Endothelial cell of umbilical vein (primary cell): Measurements from ENCODE around the gene HSPB3. TPM values are rescaled to one million over a fixed set of nuclear protein-coding genes. Genes with fewer than 3 reads are reported as not detected.
"Not testable (repeated sequence)": the region's sequence is repeated elsewhere in the genome, so short reads cannot be mapped to it uniquely, and the experiment has no call there.

Experiments
- BruUV-seq: library from RNA; stranded (reverse); fragments of 400-500 nt; replicated peaks from 2 replicates; lab custom pipeline; 2021; lab: Mats Ljungman, UMichigan
- CTCF ChIA-PET: fragments of 300-600, 350-600 bp; sonication (Branson Sonifier 250); formaldehyde crosslinking; loops from one replicate; lab custom pipeline; 2021; ENCODE audit warnings: antibody characterized with exemption, inconsistent platforms; lab: Charles Lee
- POLR2A ChIA-PET: fragments of 300-600, 350-600 bp; sonication (Branson Sonifier 250); formaldehyde crosslinking; loops from one replicate; lab custom pipeline; 2021; ENCODE audit warnings: antibody characterized with exemption, inconsistent platforms; lab: Charles Lee
- DNase-seq: peaks from one replicate; pipeline ENCODE4 v3.0.0-alpha.2; 2011; ENCODE audit warnings: low read depth, low spot score
- FAIRE-seq: peaks from 2 replicates; lab custom pipeline; 2011; peaks lifted over from hg19 to GRCh38; lab: Jason Lieb, UNC
- H2AFZ ChIP-seq: 2 replicates; pipeline ENCODE4 v1.6.0; 2012; ENCODE audit warnings: low read depth, low read length, control low read depth, inconsistent platforms
- H3K27ac ChIP-seq: 2 replicates; pipeline ENCODE4 v1.5.1; 2011; ENCODE audit warnings: low read depth, mild to moderate bottlenecking, control low read depth, low read length, moderate library complexity; ENCODE audit not compliant: insufficient read depth
- H3K27me3 ChIP-seq, 2 experiments: 2 replicates each; pipeline versions ENCODE4 v1.6.0 to v1.6.1; 2011; ENCODE audit warnings: low read length in 2 of 2, mixed read lengths in 1 of 2; ENCODE audit not compliant: control insufficient read depth in 2 of 2, insufficient read depth in 2 of 2
- H3K36me3 ChIP-seq, 2 experiments: 2 replicates in 1 of 2; 3 replicates in 1 of 2; pipeline ENCODE4 v1.5.1; 2011; ENCODE audit warnings: low read length in 2 of 2, mild to moderate bottlenecking in 1 of 2, moderate library complexity in 1 of 2; ENCODE audit not compliant: control insufficient read depth in 2 of 2, insufficient read depth in 2 of 2; ENCODE audit errors: extremely low read depth in 1 of 2
- H3K4me1 ChIP-seq: 3 replicates; pipeline ENCODE4 v1.5.1; 2011; ENCODE audit warnings: mild to moderate bottlenecking, low read length; ENCODE audit not compliant: control insufficient read depth, insufficient read depth; ENCODE audit errors: extremely low read depth
- H3K4me2 ChIP-seq: 2 replicates; pipeline ENCODE4 v1.6.1; 2011; ENCODE audit warnings: low read length, control low read depth, mixed read lengths; ENCODE audit not compliant: insufficient read depth
- H3K4me3 ChIP-seq, 3 experiments: fragments of 200-600 bp in 1 of 3; sonication (generic), shearing (Covaris generic) in 1 of 3; replicated peaks in 1 of 3; 2 replicates each; pipeline ENCODE4 v1.5.1; 2011 to 2016; ENCODE audit warnings: control low read depth in 3 of 3, low read length in 3 of 3, mild to moderate bottlenecking in 2 of 3, inconsistent platforms in 1 of 3, low read depth in 1 of 3, moderate library complexity in 1 of 3; ENCODE audit not compliant: insufficient read depth in 1 of 3
- H3K79me2 ChIP-seq: 2 replicates; pipeline ENCODE4 v1.6.0; 2012; ENCODE audit warnings: low read length, inconsistent platforms; ENCODE audit not compliant: control insufficient read depth, insufficient read depth
- H3K9ac ChIP-seq: replicated peaks from 2 replicates; pipeline ENCODE3; 2011; ENCODE audit warnings: low read length, control low read depth; ENCODE audit not compliant: insufficient read depth; ENCODE audit errors: extremely low read depth
- H3K9me1 ChIP-seq: replicated peaks from 3 replicates; pipeline ENCODE4 v1.6.0; 2011; ENCODE audit warnings: mild to moderate bottlenecking, low read length; ENCODE audit not compliant: control insufficient read depth, insufficient read depth; ENCODE audit errors: extremely low read depth
- H3K9me3 ChIP-seq: replicated peaks from 2 replicates; pipeline ENCODE4 v1.5.1; 2012; ENCODE audit warnings: low read length, inconsistent platforms; ENCODE audit not compliant: control insufficient read depth, insufficient read depth
- H4K20me1 ChIP-seq: replicated peaks from 2 replicates; pipeline ENCODE3; 2011; ENCODE audit warnings: mild to moderate bottlenecking, low read length; ENCODE audit not compliant: control insufficient read depth, insufficient read depth; ENCODE audit errors: extremely low read depth
- EZH2 ChIP-seq: IDR thresholded peaks from 2 replicates; pipeline ENCODE4 v1.6.1; 2012; ENCODE audit warnings: borderline replicate concordance, low read depth, mild to moderate bottlenecking, moderate library complexity, low read length, inconsistent platforms; ENCODE audit not compliant: severe bottlenecking
- FOS ChIP-seq: IDR thresholded peaks from 2 replicates; pipeline ENCODE4 v1.6.1; 2011; ENCODE audit warnings: mild to moderate bottlenecking, low read length, moderate library complexity, borderline replicate concordance; ENCODE audit not compliant: insufficient read depth
- GATA2 ChIP-seq: IDR thresholded peaks from 2 replicates; pipeline ENCODE4 v1.7.0; 2011; ENCODE audit warnings: low read depth, mild to moderate bottlenecking, moderate library complexity, mixed read lengths, low read length; ENCODE audit not compliant: insufficient read length, insufficient read depth
- JUN ChIP-seq: IDR thresholded peaks from 2 replicates; pipeline ENCODE4 v1.6.1; 2011; ENCODE audit warnings: borderline replicate concordance, low read depth; ENCODE audit not compliant: insufficient read length, insufficient read depth
- MAX ChIP-seq: IDR thresholded peaks from 2 replicates; pipeline ENCODE4 v1.6.1; 2011; ENCODE audit not compliant: insufficient read depth, insufficient read length
- MYC ChIP-seq: IDR thresholded peaks from one replicate; pipeline ENCODE4 v1.6.1; 2011; ENCODE audit warnings: mild to moderate bottlenecking, low read depth, low read length
- POLR2A ChIP-seq: IDR thresholded peaks from 2 replicates; pipeline ENCODE4 v1.6.1; 2012; ENCODE audit warnings: low read depth, mild to moderate bottlenecking, control low read depth, low read length
- POLR2AphosphoS5 ChIP-seq: IDR thresholded peaks from 2 replicates; pipeline ENCODE4 v1.6.1; 2012; ENCODE audit warnings: low read depth, mild to moderate bottlenecking, control low read depth, low read length, moderate library complexity; ENCODE audit not compliant: insufficient read depth
- dilution Hi-C: fragments of 300-500 bp; cut with MboI; formaldehyde crosslinking; loops from one replicate; pipeline ENCODE4 v1.15.0; 2019; ENCODE audit warnings: low sequenced_read_pairs; ENCODE audit not compliant: extremely low pct_ligation_motif_present
- intact Hi-C: fragments of 100-400 bp; cut with micrococcal nuclease; formaldehyde crosslinking; loops from one replicate; pipeline ENCODE4 v1.10.0; 2022
- polyA plus RNA-seq, 4 experiments: library from polyadenylated mRNA; depleted of rRNA in 3 of 4; stranded (reverse) in 3 of 4; unstranded in 1 of 4; fragments of >200 nt; gene quantifications; 2 replicates each; pipeline versions ENCODE4 v1.2.1 to v1.2.3, GENCODE V29; 2011 to 2012; ENCODE audit warnings: missing spikeins in 1 of 4
- total RNA-seq: library from RNA; stranded (reverse); gene quantifications from 2 replicates; pipeline ENCODE4 v1.2.3, GENCODE V29; 2021
- TF ChIP-seq, protein P1 (sequence below), 2 donors: IDR thresholded peaks; 1 replicate in 1 of 2; 2 replicates in 1 of 2; pipeline ENCODE4 v1.5.1; 2011; ENCODE audit warnings: low read length in 2 of 2, mild to moderate bottlenecking in 2 of 2, moderate library complexity in 2 of 2, control low read depth in 1 of 2, inconsistent platforms in 1 of 2, low read depth in 1 of 2; ENCODE audit not compliant: insufficient read depth in 1 of 2; ENCODE audit errors: extremely low read depth in 1 of 2

HSPB3 gene
- total and polyA plus RNA-seq, 2 donors (not counting 3 experiments of a cell fraction or from before 2014, with no cell fraction given) = not detected

- Histone ChIP-seq H2AFZ (no peak overlapping the region), H3K79me2 (no peaks in the 10 kb centered on the region), H3K9ac (no peak overlapping the region), H3K9me3 (no peaks in the 10 kb centered on the region), H3K36me3 (no peaks in the 10 kb centered on the region), H4K20me1 (no peaks in the 10 kb centered on the region), H3K27me3 (peaks cover 19 to 31% of the 10 kb centered on the region in 2 experiments), H3K27ac (no peak overlapping the region), H3K4me3 (no peak overlapping the region), H3K4me1 (no peaks in the 10 kb centered on the region), H3K4me2 (no peak overlapping the region), H3K9me1 (no peaks in the 10 kb centered on the region)
- DNase-seq = no peak
- TF ChIP-seq, protein P1, sequence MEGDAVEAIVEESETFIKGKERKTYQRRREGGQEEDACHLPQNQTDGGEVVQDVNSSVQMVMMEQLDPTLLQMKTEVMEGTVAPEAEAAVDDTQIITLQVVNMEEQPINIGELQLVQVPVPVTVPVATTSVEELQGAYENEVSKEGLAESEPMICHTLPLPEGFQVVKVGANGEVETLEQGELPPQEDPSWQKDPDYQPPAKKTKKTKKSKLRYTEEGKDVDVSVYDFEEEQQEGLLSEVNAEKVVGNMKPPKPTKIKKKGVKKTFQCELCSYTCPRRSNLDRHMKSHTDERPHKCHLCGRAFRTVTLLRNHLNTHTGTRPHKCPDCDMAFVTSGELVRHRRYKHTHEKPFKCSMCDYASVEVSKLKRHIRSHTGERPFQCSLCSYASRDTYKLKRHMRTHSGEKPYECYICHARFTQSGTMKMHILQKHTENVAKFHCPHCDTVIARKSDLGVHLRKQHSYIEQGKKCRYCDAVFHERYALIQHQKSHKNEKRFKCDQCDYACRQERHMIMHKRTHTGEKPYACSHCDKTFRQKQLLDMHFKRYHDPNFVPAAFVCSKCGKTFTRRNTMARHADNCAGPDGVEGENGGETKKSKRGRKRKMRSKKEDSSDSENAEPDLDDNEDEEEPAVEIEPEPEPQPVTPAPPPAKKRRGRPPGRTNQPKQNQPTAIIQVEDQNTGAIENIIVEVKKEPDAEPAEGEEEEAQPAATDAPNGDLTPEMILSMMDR (IDR thresholded peaks at IDR 0.05; ENCODE audit: extremely low read depth in 1 of 2, insufficient read depth in 1 of 2, low read depth in 1 of 2, low read length in 2 of 2) = no peak
- TF ChIP-seq JUN (no peak), POLR2A (no peak), FOS (no peak), GATA2 (no peak), POLR2AphosphoS5 (no peak), EZH2 (no peak), MYC (no peak), MAX (no peak)
- FAIRE-seq = no peak
- intact Hi-C loops = no loop called here
- no TSS peak for BruUV-seq
- dilution Hi-C loops = no loop called here
- CTCF ChIA-PET = interaction anchor here (1.1 to 2.8 kb wide), 6 partner anchors 9 to 441 kb away, joined by 3 to 21 read pairs (median 4); no protein-coding TSS in a partner anchor
- POLR2A ChIA-PET = no interaction called here
Observed at GRCh38 chr5:54426209-54426608, 29.3 kb upstream of the HSPB3 start.

- H4K20me1 ChIP-seq, H3K4me1 ChIP-seq, POLR2A ChIA-PET, H3K79me2 ChIP-seq, H3K27ac ChIP-seq, BruUV-seq, H3K36me3 ChIP-seq, dilution Hi-C loops, H3K9ac ChIP-seq, H3K9me1 ChIP-seq, FAIRE-seq, H2AFZ ChIP-seq, DNase-seq, intact Hi-C loops, H3K4me2 ChIP-seq, H3K4me3 ChIP-seq, H3K9me3 ChIP-seq: not testable (repeated sequence)
- CTCF ChIA-PET = interaction anchor here (1.5 to 2.3 kb wide), 4 partner anchors 15 to 472 kb away, joined by 3 to 8 read pairs (median 6); no protein-coding TSS in a partner anchor
- H3K27me3 ChIP-seq = peaks cover 6 to 13% of the 10 kb centered on the region in 2 experiments
Observed at GRCh38 chr5:54434650-54435049, 20.8 kb upstream of the HSPB3 start.
